HG03469 (cell line): ENCODE data around the gene CD247.
A peak's percentile ranks its signal among the peaks of the same experiment; 100 is the strongest.

Experiments used
- ATAC-seq: cut with Tn5 transposase; IDR thresholded peaks from one replicate; pipeline ENCODE4 v1.9.1; 2021; ENCODE audit warnings: mild to moderate bottlenecking, moderate library complexity, moderate number of reproducible peaks; ENCODE audit not compliant: unreplicated experiment

Gene CD247

GRCh38 chr1:167463875-167464575, 54.3 kb downstream of the CD247 start:
- no peak for ATAC-seq

DNA sequence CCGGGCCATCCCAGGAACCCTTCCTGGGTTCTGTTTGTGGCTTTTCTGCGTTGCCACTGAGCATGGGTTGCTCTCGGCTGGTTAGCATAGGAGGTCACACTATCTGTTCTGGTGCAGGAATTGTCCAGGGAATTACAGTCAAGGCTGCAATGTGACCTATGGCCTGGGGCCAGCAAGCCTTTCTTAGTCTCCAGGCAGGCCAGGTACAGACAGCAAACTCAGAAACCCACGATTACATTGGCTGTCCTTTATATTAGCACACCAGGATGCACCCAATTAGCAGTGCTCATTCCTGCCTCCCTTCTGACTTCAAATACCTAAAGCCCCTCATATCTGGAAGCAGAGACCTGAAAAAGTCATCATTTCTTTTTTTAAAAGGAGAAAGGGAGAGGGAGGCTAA, 55.2 kb downstream of the CD247 start:
- ATAC-seq: no peak

GRCh38 chr1:167462341-167462740, 56.0 kb downstream of the CD247 start:
- ATAC-seq: no peak

DNA sequence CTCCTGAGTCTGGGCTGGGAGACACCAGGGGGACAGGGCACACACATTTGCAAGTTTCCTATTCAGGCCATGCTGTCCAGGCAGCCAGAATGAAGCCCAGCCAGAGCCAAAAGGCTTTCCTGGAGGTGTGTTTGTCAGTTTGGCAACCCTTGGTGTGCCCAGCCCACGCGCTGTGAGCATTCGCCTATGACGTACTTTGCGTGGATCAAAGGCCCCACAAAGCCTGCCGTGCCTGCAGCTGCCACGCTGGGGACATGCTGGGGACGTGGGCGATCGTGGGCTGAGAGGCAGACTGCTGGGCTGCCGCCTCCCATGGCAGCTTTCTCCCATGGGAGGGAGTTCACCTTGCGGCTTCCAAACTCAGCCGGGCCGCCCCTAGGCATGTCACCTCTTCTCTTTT, 57.5 kb downstream of the CD247 start:
- ATAC-seq: no peak

- no peak for ATAC-seq
These were observed 60.3 kb downstream of the CD247 start for GRCh38 chr1:167457936-167458584.

GRCh38 chr1:167456926-167457325, 61.4 kb downstream of the CD247 start:
- no peak for ATAC-seq

GRCh38 chr1:167456524-167456923, 61.8 kb downstream of the CD247 start:
- ATAC-seq: no peak

DNA sequence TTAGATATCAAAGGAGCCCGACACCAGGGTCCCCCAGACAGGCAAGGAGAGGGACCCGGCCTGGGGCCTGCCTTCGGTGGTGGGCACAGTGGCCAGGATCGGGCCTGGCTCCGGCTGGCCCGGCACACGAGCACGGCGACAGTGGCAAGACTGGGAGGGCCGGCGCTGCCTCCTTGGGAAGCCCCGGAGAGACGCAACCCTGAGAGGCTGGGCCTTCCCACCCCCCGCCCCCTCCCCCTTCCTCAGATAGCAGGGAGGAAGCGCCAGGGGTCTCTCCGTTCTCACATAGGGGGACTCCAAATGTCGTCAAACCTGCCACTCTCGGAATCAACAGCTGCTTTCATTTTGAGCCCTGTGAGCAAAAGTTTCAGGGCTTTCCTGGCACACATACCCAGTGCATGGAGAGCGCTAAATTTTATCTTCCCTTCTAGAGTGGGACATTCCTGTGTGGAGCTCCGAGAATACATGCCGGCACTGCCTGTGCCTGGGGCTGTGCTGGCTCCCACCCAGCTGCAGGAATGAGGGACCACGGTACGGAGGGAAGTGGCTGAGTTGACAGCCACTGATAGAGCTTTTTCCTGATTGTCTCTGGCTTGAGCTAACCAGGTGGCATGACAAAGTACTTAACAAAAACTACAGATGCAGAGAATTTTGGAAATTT, 62.4 kb downstream of the CD247 start:
- no peak for ATAC-seq

GRCh38 chr1:167454894-167455785, 63.2 kb downstream of the CD247 start:
- no peak for ATAC-seq

- ATAC-seq: no peak
These were observed 63.9 kb downstream of the CD247 start for GRCh38 chr1:167454304-167454893.

DNA sequence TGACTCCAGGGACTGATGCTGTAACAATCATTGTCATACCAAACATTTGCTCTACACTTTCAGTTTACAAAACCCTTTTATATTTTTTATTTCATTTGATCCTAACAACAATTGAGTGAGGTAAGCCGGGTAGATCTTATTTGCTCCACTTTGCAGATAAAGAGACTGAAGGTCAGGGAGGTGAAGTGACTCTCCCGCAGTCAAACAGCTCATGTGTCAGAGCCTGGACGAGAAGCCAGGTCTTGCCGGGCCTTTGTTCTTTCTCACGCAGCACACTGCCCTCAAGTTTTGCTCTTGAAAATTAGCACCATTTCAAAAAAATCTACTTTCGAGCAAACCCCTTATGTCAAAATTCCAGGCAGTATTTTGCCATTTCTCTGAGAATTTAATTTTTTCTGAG, 65.2 kb downstream of the CD247 start:
- ATAC-seq: no peak

DNA sequence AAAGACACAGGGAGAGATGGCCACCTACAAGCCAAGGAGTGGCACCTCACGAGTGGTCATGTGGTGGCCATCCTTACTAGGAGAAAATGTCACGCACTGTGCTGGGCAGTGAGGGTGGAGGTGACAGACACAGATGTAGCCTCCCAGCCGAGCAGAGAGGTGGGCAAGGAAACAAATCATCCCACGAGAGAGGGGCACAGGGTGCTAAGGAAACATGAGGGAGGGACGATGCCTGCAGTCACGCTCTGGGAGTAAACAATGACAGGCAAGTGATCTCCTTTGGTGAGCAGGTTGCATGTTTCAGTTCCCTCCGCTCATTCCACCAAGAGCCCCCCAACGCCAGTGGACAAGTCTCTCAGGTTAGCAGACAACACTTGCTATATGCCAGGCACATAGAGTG, 65.8 kb downstream of the CD247 start:
- no peak for ATAC-seq

GRCh38 chr1:167450843-167451242, 67.5 kb downstream of the CD247 start:
- ATAC-seq: no peak

DNA sequence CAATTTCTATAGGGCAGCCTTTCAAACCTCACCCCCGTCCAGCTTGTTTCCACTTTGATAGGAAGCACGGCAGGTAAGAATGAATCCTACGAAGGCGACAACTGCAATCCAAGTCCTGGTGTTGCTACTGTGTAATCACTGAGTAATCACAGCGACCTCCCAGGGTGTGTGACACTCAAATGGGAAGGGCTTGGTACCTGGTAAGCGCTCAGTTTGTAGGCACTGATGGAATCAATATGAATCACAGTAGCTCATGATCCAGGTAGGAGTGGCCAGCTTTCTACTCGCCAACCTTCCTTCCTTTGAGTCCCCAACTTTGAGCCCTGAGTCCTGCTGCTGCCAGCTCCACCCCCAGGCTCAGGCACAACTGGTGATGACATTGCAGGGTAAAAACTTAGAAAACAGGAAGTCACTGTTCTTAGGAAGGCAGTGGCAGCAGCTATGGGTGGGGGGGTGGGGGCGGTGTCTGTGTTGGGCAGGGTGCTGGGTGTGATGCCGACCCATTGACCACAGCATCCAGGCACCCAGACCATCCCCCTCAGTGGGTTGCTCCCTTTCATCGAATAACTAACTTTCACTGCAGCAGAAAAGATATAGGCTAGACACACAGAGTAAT, 70.7 kb downstream of the CD247 start:
- ATAC-seq: peak; percentile 68

DNA sequence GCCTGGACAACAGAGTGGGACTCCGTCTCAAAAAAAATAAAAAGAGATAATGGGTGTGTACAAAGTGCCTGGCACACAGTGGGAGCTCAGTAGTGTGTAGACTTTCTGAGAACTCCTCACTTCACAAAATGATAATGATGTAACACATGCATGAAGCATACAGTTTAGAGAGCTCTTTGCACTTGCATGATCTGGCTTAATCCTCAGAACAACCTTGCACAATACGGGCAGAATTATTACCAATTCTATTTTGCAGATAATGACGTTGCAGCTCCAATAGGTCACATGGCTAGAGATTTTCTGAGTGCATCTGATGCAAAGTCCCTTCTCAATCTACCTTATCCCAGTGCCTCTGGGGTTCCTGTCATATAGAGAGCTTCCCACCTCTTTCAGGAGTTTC, 71.4 kb downstream of the CD247 start:
- no peak for ATAC-seq

GRCh38 chr1:167443757-167444156, 74.6 kb downstream of the CD247 start:
- no peak for ATAC-seq

DNA sequence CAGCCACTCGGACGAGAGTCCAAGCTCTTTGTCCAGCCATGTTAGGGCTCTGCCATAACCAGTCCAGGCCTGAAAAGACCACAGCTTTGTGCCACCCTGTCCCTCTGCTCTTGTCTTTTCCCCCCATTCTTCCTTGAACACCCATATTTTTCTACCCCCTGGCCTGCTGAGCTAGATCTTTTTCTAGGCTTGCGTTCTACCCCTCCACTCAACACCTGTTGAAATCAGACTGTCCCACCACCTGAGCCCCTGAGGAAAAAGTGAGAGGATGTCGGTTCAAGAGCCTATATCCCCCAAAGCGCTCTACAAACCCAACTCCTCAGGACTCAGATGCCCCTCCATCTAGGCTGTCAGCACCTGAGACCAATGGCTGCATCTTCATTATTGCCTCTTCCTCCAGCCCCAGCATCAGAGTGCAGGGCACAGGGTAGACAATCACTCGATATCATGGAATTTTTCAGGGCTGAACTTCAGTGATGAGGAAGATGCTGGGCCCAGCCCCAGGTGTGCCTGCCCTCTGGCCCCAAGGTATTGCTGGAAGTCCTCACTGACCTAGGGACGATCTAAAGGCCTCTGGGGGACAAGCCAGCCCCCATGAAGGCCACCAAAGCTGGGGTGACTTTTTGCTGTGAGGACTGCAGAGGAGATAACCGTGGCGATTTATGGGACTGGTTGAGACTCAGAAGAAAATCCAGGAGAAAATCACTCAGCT, 75.3 kb downstream of the CD247 start:
- no peak for ATAC-seq

DNA sequence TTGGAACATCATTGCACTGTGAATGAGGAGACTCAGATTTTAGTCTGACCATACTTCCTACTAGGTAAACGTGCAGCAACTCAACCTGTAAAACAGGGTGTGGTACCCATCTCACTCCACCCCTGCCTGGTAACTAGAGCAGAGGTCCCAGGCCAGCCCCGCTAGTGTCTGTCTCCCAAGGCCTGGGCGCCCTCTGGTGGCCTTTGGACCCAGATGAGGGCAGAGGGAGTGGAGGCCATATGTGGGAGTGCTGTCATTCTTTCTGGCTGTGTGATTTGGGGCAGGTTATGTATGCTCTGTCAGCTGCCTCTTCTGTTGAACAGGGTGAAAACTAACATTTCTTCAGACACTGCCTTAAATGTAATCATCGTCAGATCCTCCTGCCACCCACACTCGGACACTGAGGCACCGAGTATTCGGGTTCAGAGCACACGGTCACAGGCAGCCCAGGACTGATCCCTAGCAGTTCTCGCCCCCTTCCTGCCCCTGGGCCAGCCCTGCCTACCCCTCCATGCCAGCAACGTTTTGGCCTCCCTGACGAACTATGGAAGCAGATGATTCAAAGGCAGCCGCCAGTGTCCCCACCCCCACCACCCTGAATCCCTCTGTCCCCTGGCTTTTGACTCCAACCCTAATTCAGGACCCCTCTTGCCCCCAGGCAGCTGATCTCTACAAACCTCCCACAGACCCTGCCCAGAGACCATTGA, 76.0 kb downstream of the CD247 start:
- ATAC-seq: no peak

DNA sequence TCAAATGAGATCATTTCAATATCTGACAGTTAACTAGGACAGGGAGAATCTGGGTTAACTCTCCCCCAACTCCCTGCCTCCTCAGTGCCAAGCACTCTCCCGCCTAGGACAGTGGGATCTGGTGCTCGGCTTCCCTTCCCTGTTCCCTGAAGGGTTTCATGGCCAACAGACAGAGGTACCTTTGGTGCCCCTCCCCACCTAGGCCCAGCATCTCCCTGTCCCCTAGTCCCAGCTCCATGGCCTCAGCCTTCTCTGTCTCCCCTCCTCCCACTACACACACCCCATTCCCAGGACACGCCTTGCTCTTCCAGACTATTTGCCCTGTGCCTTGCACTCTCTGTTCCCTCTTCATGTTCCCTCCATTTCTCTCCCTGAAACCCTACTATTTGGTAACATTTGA, 77.1 kb downstream of the CD247 start:
- no peak for ATAC-seq
